HepG2 (cell line): ENCODE data around the gene TAF6L. TPM values are rescaled to one million over a fixed set of nuclear protein-coding genes. Genes with fewer than 3 reads are reported as not detected.

ENCODE experiments used
- ARID2 ChIP-seq: sonication (generic); formaldehyde crosslinking; IDR thresholded peaks from 2 replicates; pipeline ENCODE4 v1.8.1; 2022; ENCODE audit warnings: mild to moderate bottlenecking, missing genetic modification reagents, borderline replicate concordance
- CC2D1A ChIP-seq: sonication (generic); formaldehyde crosslinking; IDR thresholded peaks from 2 replicates; pipeline ENCODE4 v1.8.1; 2023; ENCODE audit warnings: mild to moderate bottlenecking, missing genetic modification reagents
- CREM ChIP-seq, 2 experiments: sonication (generic) in 1 of 2; formaldehyde crosslinking in 1 of 2; IDR thresholded peaks; 2 replicates each; pipeline versions ENCODE4 v1.4.0 to v1.6.1; 2016 to 2020; ENCODE audit warnings: antibody characterized with exemption in 1 of 2, mild to moderate bottlenecking in 1 of 2, missing genetic modification reagents in 1 of 2
- FOXK2 ChIP-seq: fragments of 450-650 bp; IDR thresholded peaks from 2 replicates; pipeline ENCODE4 v1.6.1; 2016
- GATA4 ChIP-seq: sonication (generic); IDR thresholded peaks from 2 replicates; pipeline ENCODE4 v1.6.1; 2016; ENCODE audit warnings: antibody characterized with exemption, low read depth, borderline replicate concordance
- IKZF4 ChIP-seq: sonication (generic); formaldehyde crosslinking; IDR thresholded peaks from 2 replicates; pipeline ENCODE4 v1.5.1; 2020; ENCODE audit warnings: borderline replicate concordance, mild to moderate bottlenecking, low read depth, missing genetic modification reagents; ENCODE audit errors: not compliant biosample characterization
- KMT2A ChIP-seq: sonication (generic); formaldehyde crosslinking; IDR thresholded peaks from 2 replicates; pipeline ENCODE4 v1.4.0; 2020; ENCODE audit warnings: missing genetic modification reagents
- MLXIP ChIP-seq: sonication (generic); formaldehyde crosslinking; IDR thresholded peaks from 2 replicates; pipeline ENCODE4 v1.9.0; 2021; ENCODE audit warnings: missing genetic modification reagents, borderline replicate concordance
- MTA1 ChIP-seq: sonication (generic); formaldehyde crosslinking; IDR thresholded peaks from 2 replicates; pipeline ENCODE4 v1.4.0; 2020; ENCODE audit warnings: missing genetic modification reagents, mild to moderate bottlenecking, borderline replicate concordance
- NCOA2 ChIP-seq: sonication (generic); formaldehyde crosslinking; IDR thresholded peaks from 2 replicates; pipeline ENCODE4 v1.8.0; 2022; ENCODE audit warnings: inconsistent platforms
- POGZ ChIP-seq: sonication (generic); formaldehyde crosslinking; IDR thresholded peaks from 2 replicates; pipeline ENCODE4 v1.4.0; 2020; ENCODE audit warnings: mild to moderate bottlenecking, missing genetic modification reagents
- PRDM4 ChIP-seq: sonication (generic); formaldehyde crosslinking; IDR thresholded peaks from 2 replicates; pipeline ENCODE4 v1.9.0; 2021; ENCODE audit warnings: missing genetic modification reagents, borderline replicate concordance
- SNAPC2 ChIP-seq: sonication (generic); formaldehyde crosslinking; IDR thresholded peaks from 2 replicates; pipeline ENCODE4 v1.8.1; 2022; ENCODE audit warnings: mild to moderate bottlenecking, missing genetic modification reagents
- SP2 ChIP-seq: sonication (generic); formaldehyde crosslinking; IDR thresholded peaks from 2 replicates; pipeline ENCODE4 v1.5.1; 2020; ENCODE audit warnings: mild to moderate bottlenecking, missing genetic modification reagents
- SRSF1 ChIP-seq: fragments of 200-400 bp; formaldehyde crosslinking; optimal IDR thresholded peaks from 2 replicates; pipeline ENCODE3; 2017; ENCODE audit warnings: mild to moderate bottlenecking, low read depth, low read length, moderate library complexity
- ZBTB3 ChIP-seq: sonication (generic); formaldehyde crosslinking; IDR thresholded peaks from 2 replicates; pipeline ENCODE4 v1.4.0; 2020; ENCODE audit warnings: low read depth, mild to moderate bottlenecking, moderate library complexity, missing genetic modification reagents, borderline replicate concordance
- ZNF431 ChIP-seq: sonication (generic); formaldehyde crosslinking; IDR thresholded peaks from 2 replicates; pipeline ENCODE4 v1.9.0; 2022; ENCODE audit warnings: missing genetic modification reagents, low read depth, mild to moderate bottlenecking, borderline replicate concordance
- ZNF552 ChIP-seq: sonication (generic); formaldehyde crosslinking; IDR thresholded peaks from 2 replicates; pipeline ENCODE4 v1.9.0; 2022; ENCODE audit warnings: missing genetic modification reagents, mild to moderate bottlenecking, borderline replicate concordance
- polyA plus RNA-seq, 8 experiments: library from polyadenylated mRNA; depleted of rRNA in 3 of 8; stranded (reverse) in 7 of 8; unstranded in 1 of 8; fragments of >200 nt; fragmentation: Illumina TruSeq in 4 of 8; extraction: Trizol in 4 of 8; gene quantifications; 2 replicates each; pipeline versions ENCODE4 v1.2.1 to v1.2.3, GENCODE V29; 2011 to 2016; ENCODE audit warnings: low read depth in 4 of 8, missing spikeins in 1 of 8, mixed read lengths in 1 of 8; ENCODE audit not compliant: insufficient read depth in 1 of 8
- total RNA-seq, 5 experiments: library from RNA; depleted of rRNA; stranded (reverse); fragments of >200 nt; fragmentation: Illumina TruSeq; extraction: Trizol; gene quantifications; 2 replicates each; pipeline ENCODE4 v1.2.3, GENCODE V29; 2016; ENCODE audit warnings: low read depth in 1 of 5
- TF ChIP-seq, protein P1 (sequence below): sonication (generic); formaldehyde crosslinking; IDR thresholded peaks from 2 replicates; pipeline ENCODE4 v1.5.0; 2020; ENCODE audit warnings: mild to moderate bottlenecking, missing genetic modification reagents, moderate library complexity

The TAF6L gene
- total and polyA plus RNA-seq, 2 of the 13 experiments (the other 11 are each of a cell fraction or from before 2014, with no cell fraction given): 12.6 to 19.4 TPM

DNA sequence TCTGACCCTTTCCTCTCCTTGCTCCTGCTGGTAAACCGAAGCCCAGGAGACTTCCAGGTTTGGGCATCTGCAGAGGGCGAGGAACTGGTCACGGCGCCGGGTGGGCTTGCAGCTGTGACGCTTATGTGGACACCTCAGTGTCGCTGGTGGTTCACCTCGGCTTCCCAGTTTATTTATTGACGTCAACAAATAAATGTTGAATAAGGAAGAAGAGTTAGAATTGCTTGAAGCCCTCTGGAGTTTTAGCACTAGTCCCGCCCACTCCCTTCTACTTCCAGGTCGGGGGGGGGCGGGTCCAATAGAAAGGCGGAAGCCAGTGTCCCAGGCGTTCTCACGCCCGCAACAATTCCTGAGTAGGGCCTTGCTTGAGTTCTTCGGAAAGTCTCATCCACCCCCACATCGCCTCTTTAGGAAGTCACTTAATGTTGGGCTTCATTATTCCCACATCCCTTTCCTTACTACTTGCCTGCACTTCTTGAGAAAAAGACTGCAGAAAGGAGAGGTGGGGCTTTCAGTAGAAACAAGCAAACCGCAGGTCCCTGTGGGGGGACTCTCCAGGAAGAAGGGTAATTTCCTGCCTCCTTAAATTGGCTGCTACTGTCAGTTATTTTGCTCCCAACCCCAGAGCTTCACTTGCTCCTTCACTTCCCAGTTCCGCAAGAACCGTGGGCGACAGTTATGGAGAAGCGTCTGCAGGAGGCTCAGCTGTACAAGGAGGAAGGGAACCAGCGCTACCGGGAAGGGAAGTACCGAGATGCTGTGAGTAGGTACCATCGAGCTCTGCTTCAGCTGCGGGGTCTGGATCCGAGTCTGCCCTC, 42.8 kb upstream of the TAF6L start, which contains the start of gene TTC9C (continued):
- TF ChIP-seq MLXIP (CRISPR knock-in tag) (no peak), NCOA2 (CRISPR knock-in tag) (0 out of 2 replicates have a peak, but pooled peaks have one; percentile 18), CREM (IDR thresholded peaks at IDR 0.05) (peak; percentile 19), CREM (CRISPR knock-in tag; IDR thresholded peaks at IDR 0.05) (no peak), SNAPC2 (CRISPR knock-in tag) (no peak), ARID2 (CRISPR knock-in tag) (no peak), ZNF431 (CRISPR knock-in tag) (no peak), SP2 (CRISPR knock-in tag) (peak; percentile 83), CC2D1A (CRISPR knock-in tag) (no peak; the same call in 1 of the 2 replicates), SRSF1 (peak; percentile 13), GATA4 (0 out of 2 replicates have a peak, but pooled peaks have one; percentile 30), FOXK2 (no peak), KMT2A (CRISPR knock-in tag) (peak; percentile 56), PRDM4 (no peak), ZBTB3 (0 out of 2 replicates have a peak, but pooled peaks have one; percentile 36), ZNF552 (CRISPR knock-in tag) (no peak), MTA1 (CRISPR knock-in tag) (no peak), IKZF4 (CRISPR knock-in tag) (no peak), POGZ (CRISPR knock-in tag) (no peak)
- TF ChIP-seq, protein P1, sequence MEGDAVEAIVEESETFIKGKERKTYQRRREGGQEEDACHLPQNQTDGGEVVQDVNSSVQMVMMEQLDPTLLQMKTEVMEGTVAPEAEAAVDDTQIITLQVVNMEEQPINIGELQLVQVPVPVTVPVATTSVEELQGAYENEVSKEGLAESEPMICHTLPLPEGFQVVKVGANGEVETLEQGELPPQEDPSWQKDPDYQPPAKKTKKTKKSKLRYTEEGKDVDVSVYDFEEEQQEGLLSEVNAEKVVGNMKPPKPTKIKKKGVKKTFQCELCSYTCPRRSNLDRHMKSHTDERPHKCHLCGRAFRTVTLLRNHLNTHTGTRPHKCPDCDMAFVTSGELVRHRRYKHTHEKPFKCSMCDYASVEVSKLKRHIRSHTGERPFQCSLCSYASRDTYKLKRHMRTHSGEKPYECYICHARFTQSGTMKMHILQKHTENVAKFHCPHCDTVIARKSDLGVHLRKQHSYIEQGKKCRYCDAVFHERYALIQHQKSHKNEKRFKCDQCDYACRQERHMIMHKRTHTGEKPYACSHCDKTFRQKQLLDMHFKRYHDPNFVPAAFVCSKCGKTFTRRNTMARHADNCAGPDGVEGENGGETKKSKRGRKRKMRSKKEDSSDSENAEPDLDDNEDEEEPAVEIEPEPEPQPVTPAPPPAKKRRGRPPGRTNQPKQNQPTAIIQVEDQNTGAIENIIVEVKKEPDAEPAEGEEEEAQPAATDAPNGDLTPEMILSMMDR (CRISPR knock-in tag): peak; percentile 3; the same call in 1 of the 2 replicates
